GM12878 (cell line): ENCODE data around the gene ASCC3. TPM values are rescaled to one million over a fixed set of nuclear protein-coding genes. Genes with fewer than 3 reads are reported as not detected.

Experiments used
- ATAC-seq: fragments of 200-7000 bp; cut with Tn5 transposase; 3 replicates; pipeline ENCODE4 v1.9.1; 2020; ENCODE audit warnings: mild to moderate bottlenecking, moderate library complexity
- BruUV-seq: library from RNA; stranded (reverse); fragments of 400-500 nt; replicated peaks from 2 replicates; lab custom pipeline; 2021; lab: Mats Ljungman, UMichigan
- CTCF ChIA-PET: fragments of 300-600 bp; sonication (Branson Sonifier 250); formaldehyde crosslinking; extraction: SDS; loops from one replicate; lab custom pipeline; 2021; ENCODE audit warnings: inconsistent platforms; lab: Yijun Ruan, JAX
- POLR2A ChIA-PET: fragments of 350-600 bp; formaldehyde crosslinking; extraction: SDS; loops from one replicate; lab custom pipeline; 2021; ENCODE audit warnings: inconsistent platforms; lab: Charles Lee
- RAD21 ChIA-PET: fragments of 300-600 bp; sonication (Branson Sonifier 250); formaldehyde crosslinking; loops from one replicate; lab custom pipeline; 2023; ENCODE audit warnings: antibody characterized with exemption; ENCODE audit not compliant: unreplicated experiment; lab: Charles Lee
- SMC1A ChIA-PET: fragments of 300-600 bp; sonication (Branson Sonifier 250); formaldehyde crosslinking; loops from one replicate; lab custom pipeline; 2023; ENCODE audit not compliant: unreplicated experiment, uncharacterized antibody; lab: Charles Lee
- DNase-seq: peaks from one replicate; pipeline ENCODE4 v3.0.0-alpha.2; 2011; ENCODE audit warnings: low read depth, low spot score
- FAIRE-seq: peaks from 3 replicates; lab custom pipeline; 2011; peaks lifted over from hg19 to GRCh38; lab: Jason Lieb, UNC
- H2AFZ ChIP-seq: 2 replicates; pipeline ENCODE4 v1.6.0; 2011; ENCODE audit warnings: low read depth, low read length, control low read depth; ENCODE audit not compliant: control insufficient read depth
- H3K27ac ChIP-seq: 2 replicates; pipeline ENCODE4 v1.5.1; 2011; ENCODE audit warnings: control low read depth; ENCODE audit not compliant: control insufficient read depth, insufficient read depth
- H3K27me3 ChIP-seq, 2 experiments: replicated peaks in 1 of 2; 2 replicates each; pipeline versions ENCODE4 v1.6.0 to v1.6.1; 2011; ENCODE audit warnings: low read length in 1 of 2; ENCODE audit not compliant: control insufficient read depth in 2 of 2, insufficient read depth in 2 of 2
- H3K36me3 ChIP-seq, 2 experiments: 2 replicates each; pipeline ENCODE4 v1.5.1; 2011; ENCODE audit warnings: low read length in 1 of 2; ENCODE audit not compliant: control insufficient read depth in 2 of 2, insufficient read depth in 2 of 2
- H3K4me1 ChIP-seq: 2 replicates; pipeline ENCODE4 v1.6.1; 2011; ENCODE audit warnings: mild to moderate bottlenecking, low read length, moderate library complexity, mixed read lengths; ENCODE audit not compliant: control insufficient read depth, insufficient read depth
- H3K4me2 ChIP-seq: 2 replicates; pipeline ENCODE4 v1.6.0; 2011; ENCODE audit warnings: control low read depth; ENCODE audit not compliant: control insufficient read depth, insufficient read depth
- H3K4me3 ChIP-seq: fragments of 200-600 bp; sonication (generic); 2 replicates; pipeline ENCODE4 v1.5.1; 2016
- H3K79me2 ChIP-seq: 2 replicates; pipeline ENCODE4 v1.6.0; 2011; ENCODE audit warnings: low read length; ENCODE audit not compliant: control insufficient read depth, insufficient read depth
- H3K9ac ChIP-seq: 2 replicates; pipeline ENCODE4 v1.8.0; 2011; ENCODE audit warnings: low read length, control low read depth, mixed read lengths; ENCODE audit not compliant: control insufficient read depth, insufficient read depth
- H3K9me3 ChIP-seq: replicated peaks from 3 replicates; pipeline ENCODE4 v1.5.1; 2011; ENCODE audit warnings: mild to moderate bottlenecking, low read length; ENCODE audit not compliant: control insufficient read depth, insufficient read depth
- H4K20me1 ChIP-seq: 2 replicates; pipeline ENCODE4 v1.6.0; 2011; ENCODE audit not compliant: control insufficient read depth, insufficient read depth
- BCL11A ChIP-seq: IDR thresholded peaks from 2 replicates; pipeline ENCODE4 v1.6.1; 2011; ENCODE audit warnings: low read depth, low read length
- HSF1 ChIP-seq: fragments of 150-350 bp; IDR thresholded peaks from 2 replicates; pipeline ENCODE4 v1.6.1; 2014; ENCODE audit warnings: mild to moderate bottlenecking, low read depth, low read length
- PKNOX1 ChIP-seq: fragments of 450-650 bp; IDR thresholded peaks from 2 replicates; pipeline ENCODE4 v1.6.1; 2016; ENCODE audit warnings: mild to moderate bottlenecking
- WGBS: methylation state at CpG from one replicate; pipeline ENCODE4 v1.1.6; 2016; ENCODE audit warnings: low lambda C conversion rate; ENCODE audit not compliant: insufficient replicate concordance, insufficient coverage; ENCODE audit errors: missing lambda C conversion rate; 5-methylcytosine and 5-hydroxymethylcytosine counted together
- in situ Hi-C: fragments of 300-500 bp; cut with MboI; formaldehyde crosslinking; loops from 9 replicates; pipeline ENCODE4 v1.14.3; 2018; ENCODE audit warnings: mixed read lengths
- intact Hi-C: fragments of 100-400 bp; cut with micrococcal nuclease; formaldehyde crosslinking; loops from one replicate; pipeline ENCODE4 v1.14.2; 2022; ENCODE audit not compliant: unreplicated experiment
- polyA plus RNA-seq, 11 experiments: library from polyadenylated mRNA; depleted of rRNA in 4 of 11; unstranded in 6 of 11; stranded (reverse) in 5 of 11; fragments of >200 nt; fragmentation: Nextera tagmentation in 4 of 11; fragmentation: Illumina TruSeq in 1 of 11; extraction: Ambion mirVana in 4 of 11; extraction: Trizol in 1 of 11; gene quantifications; 1 replicate in 1 of 11; 2 replicates in 10 of 11; pipeline versions ENCODE4 v1.2.1 to v1.2.3, GENCODE V29; 2011 to 2016; ENCODE audit warnings: inconsistent platforms in 2 of 11, missing spikeins in 2 of 11, low read depth in 1 of 11
- total RNA-seq, 4 experiments: library from RNA; depleted of rRNA in 3 of 4; stranded (reverse); fragments of >200 nt in 3 of 4; fragmentation: Illumina TruSeq in 1 of 4; extraction: Trizol in 1 of 4; gene quantifications; 2 replicates each; pipeline versions ENCODE4 v1.2.1 to v1.2.3, GENCODE V29; 2013 to 2021
- TF ChIP-seq, protein P1 (sequence below): fragments of 450-650 bp; IDR thresholded peaks from 2 replicates; pipeline ENCODE4 v1.6.1; 2017; ENCODE audit warnings: low read depth, mild to moderate bottlenecking, moderate library complexity

Gene ASCC3
- total and polyA plus RNA-seq, 10 of the 15 experiments (the other 5 are each of a cell fraction or from before 2014, with no cell fraction given), result 19.9 to 76.2 (median 55.9) TPM

DNA sequence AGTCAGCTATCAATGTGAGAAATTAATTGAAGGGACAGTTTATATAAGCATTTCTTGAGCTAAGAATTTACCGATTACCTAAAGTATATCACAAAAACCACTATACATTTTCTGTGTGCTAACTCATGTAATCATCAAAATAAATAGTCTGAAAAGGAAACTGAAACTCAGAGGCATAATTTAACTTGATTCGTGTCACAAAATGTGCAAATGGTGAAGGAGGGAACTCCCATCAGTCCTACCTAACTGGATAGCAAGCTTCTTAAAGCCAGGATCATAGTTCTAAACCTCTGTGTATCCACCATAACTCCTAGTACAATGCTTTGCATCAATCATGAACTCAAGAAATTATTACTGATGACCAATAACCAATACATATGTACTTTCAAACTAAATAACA is 91.0 kb downstream of the ASCC3 start:
- TF ChIP-seq, protein P1, sequence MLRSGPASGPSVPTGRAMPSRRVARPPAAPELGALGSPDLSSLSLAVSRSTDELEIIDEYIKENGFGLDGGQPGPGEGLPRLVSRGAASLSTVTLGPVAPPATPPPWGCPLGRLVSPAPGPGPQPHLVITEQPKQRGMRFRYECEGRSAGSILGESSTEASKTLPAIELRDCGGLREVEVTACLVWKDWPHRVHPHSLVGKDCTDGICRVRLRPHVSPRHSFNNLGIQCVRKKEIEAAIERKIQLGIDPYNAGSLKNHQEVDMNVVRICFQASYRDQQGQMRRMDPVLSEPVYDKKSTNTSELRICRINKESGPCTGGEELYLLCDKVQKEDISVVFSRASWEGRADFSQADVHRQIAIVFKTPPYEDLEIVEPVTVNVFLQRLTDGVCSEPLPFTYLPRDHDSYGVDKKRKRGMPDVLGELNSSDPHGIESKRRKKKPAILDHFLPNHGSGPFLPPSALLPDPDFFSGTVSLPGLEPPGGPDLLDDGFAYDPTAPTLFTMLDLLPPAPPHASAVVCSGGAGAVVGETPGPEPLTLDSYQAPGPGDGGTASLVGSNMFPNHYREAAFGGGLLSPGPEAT, result no peak
- intact Hi-C loops, result no loop called here
- BruUV-seq, result no TSS peak
- SMC1A ChIA-PET, result no interaction called here
- POLR2A ChIA-PET, result interaction anchor here (1.2 kb wide), 1 partner anchor 10 kb away, joined by 3 read pairs; no protein-coding TSS in a partner anchor
- Histone ChIP-seq H3K27ac (no peak overlapping the region), H3K9ac (no peak overlapping the region), H3K4me1 (no peaks in the 10 kb centered on the region), H3K27me3 (no peaks in the 10 kb centered on the region), H3K79me2 (no peaks in the 10 kb centered on the region), H3K4me3 (no peak overlapping the region), H4K20me1 (no peaks in the 10 kb centered on the region), H3K36me3 (peaks cover 0 to 4% of the 10 kb centered on the region in 2 experiments; a peak in 1 of 4 replicates), H2AFZ (no peak overlapping the region), H3K9me3 (no peaks in the 10 kb centered on the region), H3K4me2 (no peak overlapping the region)
- ATAC-seq, result no peak; the same call in 2 of the 3 replicates
- WGBS, result 32% methylated on average over 2 of the region's 2 CpGs
- in situ Hi-C loops, result no loop called here
- RAD21 ChIA-PET, result no interaction called here
- no peak for DNase-seq
- no peak for FAIRE-seq
- CTCF ChIA-PET, result no interaction called here

DNA sequence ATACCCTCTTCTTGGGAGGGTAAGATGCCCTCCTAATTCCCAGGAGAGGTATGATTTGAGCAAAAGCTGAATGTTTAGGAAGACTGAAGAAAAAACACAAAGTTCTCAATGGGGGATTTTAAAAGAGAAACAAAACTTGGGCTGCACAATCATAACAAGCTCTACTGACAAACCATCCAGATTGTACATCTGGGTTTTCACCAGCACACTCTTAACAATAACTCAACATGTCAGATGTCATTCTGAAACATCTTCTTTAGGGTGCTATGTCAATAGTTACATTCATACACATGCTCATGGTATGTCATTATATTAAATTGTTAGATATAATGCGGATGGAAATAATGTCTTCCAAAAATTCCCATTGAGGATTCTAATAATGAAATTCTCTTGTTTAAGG is 95.1 kb downstream of the ASCC3 start:
- Histone ChIP-seq H3K4me2 (no peak overlapping the region), H3K4me3 (no peak overlapping the region), H3K27ac (no peak overlapping the region), H3K27me3 (no peaks in the 10 kb centered on the region), H3K9ac (no peak overlapping the region), H3K9me3 (no peaks in the 10 kb centered on the region), H3K79me2 (no peaks in the 10 kb centered on the region), H3K4me1 (no peaks in the 10 kb centered on the region), H4K20me1 (no peaks in the 10 kb centered on the region), H2AFZ (no peak overlapping the region), H3K36me3 (peaks cover 0 to 2% of the 10 kb centered on the region in 2 experiments; a peak in 2 of 4 replicates)
- in situ Hi-C loops, result no loop called here
- 100% methylated on average over 1 of the region's 1 CpG for WGBS
- FAIRE-seq (no peak), DNase-seq (no peak), ATAC-seq (peak; percentile 59)
- intact Hi-C loops, result no loop called here
- no TSS peak for BruUV-seq
- TF ChIP-seq BCL11A, result no peak
- TF ChIP-seq PKNOX1, result 0 out of 2 replicates have a peak, but pooled peaks have one; percentile 9
- TF ChIP-seq HSF1, result no peak
- POLR2A ChIA-PET, result no interaction called here
- RAD21 ChIA-PET, result no interaction called here
- CTCF ChIA-PET, result no interaction called here
- SMC1A ChIA-PET, result interaction anchor here (1.0 kb wide), 1 partner anchor 14 kb away, joined by 3 read pairs; no protein-coding TSS in a partner anchor
